Measurements from ENCODE around the gene WTIP.

GRCh38 chr19:34512254-34512822 is 30.8 kb downstream of the WTIP start:
- TF ChIP-seq POLR2A (IDR thresholded peaks at IDR 0.05) (no peak), POLR2AphosphoS5 (IDR thresholded peaks at IDR 0.05) (peak in 1 of 3 donors; percentile 46), CTCF (IDR thresholded peaks at IDR 0.05 in 8 of 11, conservative IDR thresholded peaks at IDR 0.05 in 3 of 11) (no peak)

Measured in spleen (tissue), 7 donors.